ENCODE measurements around the gene DCLK3.

Gene DCLK3

GRCh38 chr3:36764704-36765038, 318 bp upstream of the DCLK3 start:
- DNase-seq (ENCODE audit: low read depth) = no peak

- DNase-seq (ENCODE audit: low read depth) = no peak
Measured at GRCh38 chr3:36762918-36763849, 1.2 kb downstream of the DCLK3 start.

- no peak for DNase-seq (ENCODE audit: low read depth)
Measured at GRCh38 chr3:36761779-36762178, 2.6 kb downstream of the DCLK3 start.

GRCh38 chr3:36756269-36756668, 8.1 kb downstream of the DCLK3 start:
- DNase-seq (ENCODE audit: low read depth) = no peak

GRCh38 chr3:36751326-36751725, 13.0 kb downstream of the DCLK3 start:
- DNase-seq (ENCODE audit: low read depth) = no peak

GRCh38 chr3:36750737-36751136, 13.6 kb downstream of the DCLK3 start:
- DNase-seq (ENCODE audit: low read depth) = no peak

GRCh38 chr3:36744763-36745162, 19.6 kb downstream of the DCLK3 start:
- DNase-seq (ENCODE audit: low read depth) = no peak

GRCh38 chr3:36743826-36744225, 20.5 kb downstream of the DCLK3 start:
- no peak for DNase-seq (ENCODE audit: low read depth)

- DNase-seq (ENCODE audit: low read depth) = no peak
Measured at GRCh38 chr3:36741285-36741684, 23.1 kb downstream of the DCLK3 start.

GRCh38 chr3:36740787-36741186, 23.6 kb downstream of the DCLK3 start:
- no peak for DNase-seq (ENCODE audit: low read depth)

- DNase-seq (ENCODE audit: low read depth) = no peak
Measured at GRCh38 chr3:36738702-36739101, 25.7 kb downstream of the DCLK3 start.

- no peak for DNase-seq (ENCODE audit: low read depth)
Measured at GRCh38 chr3:36736301-36736700, 28.1 kb downstream of the DCLK3 start.

GRCh38 chr3:36734742-36735141, 29.6 kb downstream of the DCLK3 start:
- DNase-seq (ENCODE audit: low read depth) = no peak

- no peak for DNase-seq (ENCODE audit: low read depth)
Measured at GRCh38 chr3:36733723-36734122, 30.6 kb downstream of the DCLK3 start.

- DNase-seq (ENCODE audit: low read depth) = no peak
Measured at GRCh38 chr3:36733162-36733696, 31.1 kb downstream of the DCLK3 start.

- DNase-seq (ENCODE audit: low read depth) = no peak
Measured at GRCh38 chr3:36730966-36731365, 33.4 kb downstream of the DCLK3 start.

- DNase-seq (ENCODE audit: low read depth) = no peak
Measured at GRCh38 chr3:36729204-36730056, 34.9 kb downstream of the DCLK3 start.

GRCh38 chr3:36714343-36715086, 49.8 kb downstream of the DCLK3 start:
- DNase-seq (ENCODE audit: low read depth) = no peak

GRCh38 chr3:36713904-36714303, 50.4 kb downstream of the DCLK3 start:
- no peak for DNase-seq (ENCODE audit: low read depth)

- no peak for DNase-seq (ENCODE audit: low read depth)
Measured at GRCh38 chr3:36710606-36711005, 53.7 kb downstream of the DCLK3 start.

GRCh38 chr3:36709826-36710365, 54.5 kb downstream of the DCLK3 start:
- no peak for DNase-seq (ENCODE audit: low read depth)

GRCh38 chr3:36709281-36709680, 55.1 kb downstream of the DCLK3 start:
- no peak for DNase-seq (ENCODE audit: low read depth)
